GM10248 (cell line): ENCODE measurements around the gene TRABD.
"Not testable (repeated sequence)": the region's sequence is repeated elsewhere in the genome, so short reads cannot be mapped to it uniquely, and the experiment has no call there.

Source experiments
- CTCF ChIA-PET: fragments of 300-600 bp; sonication (Branson Sonifier 250); formaldehyde crosslinking; extraction: SDS; loops from one replicate; lab custom pipeline; 2021; ENCODE audit warnings: antibody characterized with exemption; lab: Yijun Ruan, JAX
- POLR2A ChIA-PET: fragments of 350-650 bp; sonication (Branson Sonifier 250); formaldehyde crosslinking; extraction: SDS; loops from one replicate; lab custom pipeline; 2020; ENCODE audit warnings: antibody characterized with exemption; lab: Yijun Ruan, JAX
- DNase-seq: peaks from one replicate; pipeline ENCODE4 v3.0.0; 2012; ENCODE audit errors: extremely low spot score
- TF ChIP-seq, protein P1 (sequence below): IDR thresholded peaks from 2 replicates; pipeline ENCODE4 v1.5.1; 2012; ENCODE audit warnings: mild to moderate bottlenecking, low read depth; ENCODE audit errors: extremely low read depth, missing control alignments, control extremely low read depth

Gene TRABD

GRCh38 chr22:50141462-50141861 is 44.3 kb upstream of the TRABD start:
- ChIA-PET CTCF (interaction anchor here (2.4 kb wide), 1 partner anchor 211 kb away, joined by 7 read pairs; no protein-coding TSS in a partner anchor), POLR2A (no interaction called here)
- no peak for DNase-seq
- TF ChIP-seq, protein P1, sequence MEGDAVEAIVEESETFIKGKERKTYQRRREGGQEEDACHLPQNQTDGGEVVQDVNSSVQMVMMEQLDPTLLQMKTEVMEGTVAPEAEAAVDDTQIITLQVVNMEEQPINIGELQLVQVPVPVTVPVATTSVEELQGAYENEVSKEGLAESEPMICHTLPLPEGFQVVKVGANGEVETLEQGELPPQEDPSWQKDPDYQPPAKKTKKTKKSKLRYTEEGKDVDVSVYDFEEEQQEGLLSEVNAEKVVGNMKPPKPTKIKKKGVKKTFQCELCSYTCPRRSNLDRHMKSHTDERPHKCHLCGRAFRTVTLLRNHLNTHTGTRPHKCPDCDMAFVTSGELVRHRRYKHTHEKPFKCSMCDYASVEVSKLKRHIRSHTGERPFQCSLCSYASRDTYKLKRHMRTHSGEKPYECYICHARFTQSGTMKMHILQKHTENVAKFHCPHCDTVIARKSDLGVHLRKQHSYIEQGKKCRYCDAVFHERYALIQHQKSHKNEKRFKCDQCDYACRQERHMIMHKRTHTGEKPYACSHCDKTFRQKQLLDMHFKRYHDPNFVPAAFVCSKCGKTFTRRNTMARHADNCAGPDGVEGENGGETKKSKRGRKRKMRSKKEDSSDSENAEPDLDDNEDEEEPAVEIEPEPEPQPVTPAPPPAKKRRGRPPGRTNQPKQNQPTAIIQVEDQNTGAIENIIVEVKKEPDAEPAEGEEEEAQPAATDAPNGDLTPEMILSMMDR: no peak

GRCh38 chr22:50141891-50142363 is 43.8 kb upstream of the TRABD start:
- no peak for DNase-seq
- CTCF ChIA-PET: interaction anchor here (0.8 to 2.4 kb wide), 3 partner anchors 39 to 211 kb away, joined by 3 to 7 read pairs (median 3); no protein-coding TSS in a partner anchor
- POLR2A ChIA-PET: no interaction called here
- TF ChIP-seq, protein P1: no peak

- POLR2A ChIA-PET: no interaction called here
- TF ChIP-seq, protein P1: no peak
- CTCF ChIA-PET: interaction anchor here (1.1 to 2.4 kb wide), 3 partner anchors 9 to 382 kb away, joined by 3 to 7 read pairs (median 4); partner anchors contain the start of gene SCO2
- DNase-seq: no peak
Measured at GRCh38 chr22:50143096-50143495, 42.6 kb upstream of the TRABD start.

- ChIA-PET CTCF (interaction anchor here (1.4 to 2.4 kb wide), 2 partner anchors 213 to 381 kb away, joined by 3 to 7 read pairs; partner anchors contain the start of gene SCO2), POLR2A (no interaction called here)
- TF ChIP-seq, protein P1: no peak
- DNase-seq: no peak
Measured at GRCh38 chr22:50144005-50144614, 41.6 kb upstream of the TRABD start.

GRCh38 chr22:50145721-50146438 is 39.8 kb upstream of the TRABD start:
- ChIA-PET POLR2A (no interaction called here), CTCF (interaction anchor here (1.1 kb wide), 1 partner anchor 13 kb away, joined by 4 read pairs; no protein-coding TSS in a partner anchor)
- TF ChIP-seq, protein P1: no peak
- DNase-seq: no peak

GRCh38 chr22:50146439-50147238 is 39.1 kb upstream of the TRABD start:
- CTCF ChIA-PET: interaction anchor here (1.1 kb wide), 1 partner anchor 12 kb away, joined by 4 read pairs; no protein-coding TSS in a partner anchor
- TF ChIP-seq, protein P1: no peak
- POLR2A ChIA-PET: no interaction called here

DNA sequence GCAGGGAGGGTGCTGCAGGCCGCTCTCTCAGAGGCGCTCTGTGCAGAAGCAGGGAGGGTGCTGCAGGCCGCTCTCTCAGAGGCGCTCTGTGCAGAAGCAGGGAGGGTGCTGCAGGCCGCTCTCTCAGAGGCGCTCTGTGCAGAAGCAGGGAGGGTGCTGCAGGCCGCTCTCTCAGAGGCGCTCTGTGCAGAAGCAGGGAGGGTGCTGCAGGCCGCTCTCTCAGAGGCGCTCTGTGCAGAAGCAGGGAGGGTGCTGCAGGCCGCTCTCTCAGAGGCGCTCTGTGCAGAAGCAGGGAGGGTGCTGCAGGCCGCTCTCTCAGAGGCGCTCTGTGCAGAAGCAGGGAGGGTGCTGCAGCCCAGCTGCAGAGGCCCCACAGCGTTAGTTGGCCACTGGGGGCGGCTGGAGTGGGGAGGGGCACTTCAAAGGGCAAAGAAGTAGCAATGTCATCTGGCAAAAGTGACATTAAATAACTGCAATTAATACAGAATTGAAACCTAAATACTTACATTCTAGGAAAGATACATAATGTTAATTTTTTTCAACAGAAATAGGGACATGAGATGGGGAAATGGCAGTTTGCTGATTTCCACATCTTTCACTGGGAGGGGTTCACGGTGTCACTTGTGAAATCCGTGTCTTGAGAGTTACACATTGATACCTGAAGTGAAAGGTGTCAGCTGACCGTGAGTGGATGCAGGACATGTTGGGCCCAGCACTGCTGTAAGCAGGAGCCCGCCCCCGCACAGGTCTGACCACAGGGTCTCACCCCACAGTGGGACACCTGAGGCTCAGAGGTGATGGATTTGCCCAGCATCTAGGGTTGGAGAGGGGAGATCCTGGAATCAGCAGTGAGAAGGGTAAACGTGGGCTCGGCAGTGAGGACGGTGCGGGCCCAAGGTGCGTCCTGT is 38.2 kb upstream of the TRABD start:
- ChIA-PET CTCF (interaction anchor here (1.3 to 4.0 kb wide), 8 partner anchors 12 to 75 kb away, joined by 3 to 23 read pairs (median 10); no protein-coding TSS in a partner anchor), POLR2A (interaction anchor here (0.6 kb wide), 1 partner anchor 124 kb away, joined by 6 read pairs; no protein-coding TSS in a partner anchor)

More at GRCh38 chr22:50146439-50147238, 39.1 kb upstream of the TRABD start:
- peak; percentile 61 for DNase-seq

More for the DNA sequence above, 38.2 kb upstream of the TRABD start:
- DNase-seq: not testable (repeated sequence)
